Neural cell (in vitro differentiated cells): ENCODE results near the gene SMU1.

Experiments used
- POLR2AphosphoS5 ChIP-seq: IDR thresholded peaks from 2 replicates; pipeline ENCODE4 v1.6.1; 2012
- SMC3 ChIP-seq: fragments of 450-650 bp; conservative IDR thresholded peaks from 2 replicates; pipeline ENCODE4 v1.6.1; 2014; ENCODE audit warnings: antibody characterized with exemption, mild to moderate bottlenecking, moderate library complexity; ENCODE audit not compliant: poor library complexity
- TF ChIP-seq, protein P1 (sequence below): fragments of 450-650 bp; IDR thresholded peaks from 2 replicates; pipeline ENCODE4 v1.5.1; 2014; ENCODE audit warnings: antibody characterized with exemption, mild to moderate bottlenecking, moderate library complexity; ENCODE audit not compliant: poor library complexity, severe bottlenecking
- TF ChIP-seq, protein P2 (sequence below): IDR thresholded peaks from 2 replicates; pipeline ENCODE4 v1.6.1; 2012; ENCODE audit warnings: borderline replicate concordance

DNA sequence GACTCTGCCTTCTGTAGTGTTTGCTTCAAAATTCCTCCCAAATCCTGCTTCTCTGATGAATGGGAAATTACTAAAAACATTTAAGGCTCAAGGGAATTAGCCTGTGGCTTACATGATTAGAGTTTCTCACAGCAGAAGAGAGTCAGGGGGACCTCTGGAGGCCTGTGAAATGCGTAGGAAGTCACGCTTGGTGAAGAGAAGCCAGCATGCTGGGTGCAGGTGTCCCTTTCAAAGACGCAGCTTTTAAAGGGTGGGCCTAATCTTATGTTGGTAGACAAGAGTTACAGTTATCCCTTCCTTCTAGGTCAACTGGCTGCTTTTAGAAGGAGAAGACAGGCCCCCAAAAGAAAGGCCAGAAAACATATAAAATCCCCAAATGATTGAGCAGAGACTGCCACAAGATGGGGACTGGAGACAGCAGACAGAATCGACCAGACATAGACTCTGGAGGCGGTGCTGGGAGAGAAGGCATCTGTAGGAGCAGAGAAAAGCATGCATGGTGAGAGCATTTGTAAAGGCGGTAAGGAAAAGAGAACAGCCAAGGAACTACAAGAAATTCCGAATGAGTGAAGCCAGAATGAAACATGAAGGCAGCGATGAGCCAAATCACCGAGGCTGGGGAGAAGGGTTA lies 48.4 kb upstream of the SMU1 start:
- TF ChIP-seq SMC3: no peak
- TF ChIP-seq, protein P1, sequence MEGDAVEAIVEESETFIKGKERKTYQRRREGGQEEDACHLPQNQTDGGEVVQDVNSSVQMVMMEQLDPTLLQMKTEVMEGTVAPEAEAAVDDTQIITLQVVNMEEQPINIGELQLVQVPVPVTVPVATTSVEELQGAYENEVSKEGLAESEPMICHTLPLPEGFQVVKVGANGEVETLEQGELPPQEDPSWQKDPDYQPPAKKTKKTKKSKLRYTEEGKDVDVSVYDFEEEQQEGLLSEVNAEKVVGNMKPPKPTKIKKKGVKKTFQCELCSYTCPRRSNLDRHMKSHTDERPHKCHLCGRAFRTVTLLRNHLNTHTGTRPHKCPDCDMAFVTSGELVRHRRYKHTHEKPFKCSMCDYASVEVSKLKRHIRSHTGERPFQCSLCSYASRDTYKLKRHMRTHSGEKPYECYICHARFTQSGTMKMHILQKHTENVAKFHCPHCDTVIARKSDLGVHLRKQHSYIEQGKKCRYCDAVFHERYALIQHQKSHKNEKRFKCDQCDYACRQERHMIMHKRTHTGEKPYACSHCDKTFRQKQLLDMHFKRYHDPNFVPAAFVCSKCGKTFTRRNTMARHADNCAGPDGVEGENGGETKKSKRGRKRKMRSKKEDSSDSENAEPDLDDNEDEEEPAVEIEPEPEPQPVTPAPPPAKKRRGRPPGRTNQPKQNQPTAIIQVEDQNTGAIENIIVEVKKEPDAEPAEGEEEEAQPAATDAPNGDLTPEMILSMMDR: no peak
- TF ChIP-seq POLR2AphosphoS5: no peak
- TF ChIP-seq, protein P2, sequence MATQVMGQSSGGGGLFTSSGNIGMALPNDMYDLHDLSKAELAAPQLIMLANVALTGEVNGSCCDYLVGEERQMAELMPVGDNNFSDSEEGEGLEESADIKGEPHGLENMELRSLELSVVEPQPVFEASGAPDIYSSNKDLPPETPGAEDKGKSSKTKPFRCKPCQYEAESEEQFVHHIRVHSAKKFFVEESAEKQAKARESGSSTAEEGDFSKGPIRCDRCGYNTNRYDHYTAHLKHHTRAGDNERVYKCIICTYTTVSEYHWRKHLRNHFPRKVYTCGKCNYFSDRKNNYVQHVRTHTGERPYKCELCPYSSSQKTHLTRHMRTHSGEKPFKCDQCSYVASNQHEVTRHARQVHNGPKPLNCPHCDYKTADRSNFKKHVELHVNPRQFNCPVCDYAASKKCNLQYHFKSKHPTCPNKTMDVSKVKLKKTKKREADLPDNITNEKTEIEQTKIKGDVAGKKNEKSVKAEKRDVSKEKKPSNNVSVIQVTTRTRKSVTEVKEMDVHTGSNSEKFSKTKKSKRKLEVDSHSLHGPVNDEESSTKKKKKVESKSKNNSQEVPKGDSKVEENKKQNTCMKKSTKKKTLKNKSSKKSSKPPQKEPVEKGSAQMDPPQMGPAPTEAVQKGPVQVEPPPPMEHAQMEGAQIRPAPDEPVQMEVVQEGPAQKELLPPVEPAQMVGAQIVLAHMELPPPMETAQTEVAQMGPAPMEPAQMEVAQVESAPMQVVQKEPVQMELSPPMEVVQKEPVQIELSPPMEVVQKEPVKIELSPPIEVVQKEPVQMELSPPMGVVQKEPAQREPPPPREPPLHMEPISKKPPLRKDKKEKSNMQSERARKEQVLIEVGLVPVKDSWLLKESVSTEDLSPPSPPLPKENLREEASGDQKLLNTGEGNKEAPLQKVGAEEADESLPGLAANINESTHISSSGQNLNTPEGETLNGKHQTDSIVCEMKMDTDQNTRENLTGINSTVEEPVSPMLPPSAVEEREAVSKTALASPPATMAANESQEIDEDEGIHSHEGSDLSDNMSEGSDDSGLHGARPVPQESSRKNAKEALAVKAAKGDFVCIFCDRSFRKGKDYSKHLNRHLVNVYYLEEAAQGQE: no peak
